Activated gamma-delta T cell treated with anti-CD3 and anti-CD28 coated beads, Interleukin-2, amount 50 U/mL, for 16 hours (primary cell): ENCODE measurements around the gene SCOC.
A peak's percentile ranks its signal among the peaks of the same experiment; 100 is the strongest.

Source experiments
- DNase-seq: peaks from one replicate; pipeline ENCODE4 v3.0.0-alpha.2; 2020; ENCODE audit warnings: low read depth

The SCOC gene

GRCh38 chr4:140373328-140374129 is at the start of gene SCOC:
SCOC (plus strand) TSS chr4:140373646; CDS start chr4:140379171, 5,525 bp downstream.
- peak; percentile 94 for DNase-seq

- DNase-seq: no peak
Measured at GRCh38 chr4:140326395-140326993, 47.0 kb upstream of the SCOC start.

- DNase-seq: no peak
Measured at GRCh38 chr4:140330311-140330900, 43.0 kb upstream of the SCOC start.

- no peak for DNase-seq
Measured at GRCh38 chr4:140331245-140331644, 42.2 kb upstream of the SCOC start.

- DNase-seq: no peak
Measured at GRCh38 chr4:140331876-140332275, 41.6 kb upstream of the SCOC start.

GRCh38 chr4:140332734-140333133 is 40.7 kb upstream of the SCOC start:
- DNase-seq: no peak

- no peak for DNase-seq
Measured at GRCh38 chr4:140333523-140333922, 39.9 kb upstream of the SCOC start.

GRCh38 chr4:140335076-140335475 is 38.4 kb upstream of the SCOC start:
- DNase-seq: no peak

GRCh38 chr4:140336730-140337129 is 36.7 kb upstream of the SCOC start:
- DNase-seq: no peak

- no peak for DNase-seq
Measured at GRCh38 chr4:140342620-140343019, 30.8 kb upstream of the SCOC start.

- DNase-seq: no peak
Measured at GRCh38 chr4:140343303-140343702, 30.1 kb upstream of the SCOC start.

- DNase-seq: no peak
Measured at GRCh38 chr4:140344101-140344500, 29.3 kb upstream of the SCOC start.

GRCh38 chr4:140344621-140345020 is 28.8 kb upstream of the SCOC start:
- no peak for DNase-seq

GRCh38 chr4:140346136-140346535 is 27.3 kb upstream of the SCOC start:
- no peak for DNase-seq

GRCh38 chr4:140349816-140350215 is 23.6 kb upstream of the SCOC start:
- DNase-seq: no peak

- DNase-seq: no peak
Measured at GRCh38 chr4:140351093-140352075, 22.1 kb upstream of the SCOC start.

GRCh38 chr4:140353786-140354185 is 19.7 kb upstream of the SCOC start:
- DNase-seq: no peak

GRCh38 chr4:140355288-140355687 is 18.2 kb upstream of the SCOC start:
- DNase-seq: no peak

- DNase-seq: no peak
Measured at GRCh38 chr4:140357868-140358267, 15.6 kb upstream of the SCOC start.

- no peak for DNase-seq
Measured at GRCh38 chr4:140358281-140358680, 15.2 kb upstream of the SCOC start.

- DNase-seq: peak; percentile 75
Measured at GRCh38 chr4:140359562-140360427, 13.7 kb upstream of the SCOC start.
